ENCODE data around the gene UNC119B. TPM values are rescaled to one million over a fixed set of nuclear protein-coding genes. Genes with fewer than 3 reads are reported as not detected.

UNC119B gene
- 62.5 and 66.6 TPM in 2 replicates for total RNA-seq
- long read RNA-seq, partial matches to known transcripts = 2 of 2 reads
- long read RNA-seq, other reads (novel, unspliced or antisense) = 0 of 2 reads

- peak; percentile 62 for DNase-seq (ENCODE audit: low spot score, unreplicated experiment)
- Mint-ChIP-seq H3K9me3 (ENCODE audit: low read depth) (no peaks in the 10 kb centered on the region), H3K4me1 (ENCODE audit: low read depth) (peaks cover 20% of the 10 kb centered on the region), H3K27ac (peak within 1 kb of the TSS; percentile 78), H3K27me3 (no peaks in the 10 kb centered on the region), H3K36me3 (ENCODE audit: insufficient read depth) (peaks cover 9% of the 10 kb centered on the region), H3K4me3 (ENCODE audit: low read depth) (peak within 1 kb of the TSS; percentile 79)
- TF ChIP-seq, protein P1, sequence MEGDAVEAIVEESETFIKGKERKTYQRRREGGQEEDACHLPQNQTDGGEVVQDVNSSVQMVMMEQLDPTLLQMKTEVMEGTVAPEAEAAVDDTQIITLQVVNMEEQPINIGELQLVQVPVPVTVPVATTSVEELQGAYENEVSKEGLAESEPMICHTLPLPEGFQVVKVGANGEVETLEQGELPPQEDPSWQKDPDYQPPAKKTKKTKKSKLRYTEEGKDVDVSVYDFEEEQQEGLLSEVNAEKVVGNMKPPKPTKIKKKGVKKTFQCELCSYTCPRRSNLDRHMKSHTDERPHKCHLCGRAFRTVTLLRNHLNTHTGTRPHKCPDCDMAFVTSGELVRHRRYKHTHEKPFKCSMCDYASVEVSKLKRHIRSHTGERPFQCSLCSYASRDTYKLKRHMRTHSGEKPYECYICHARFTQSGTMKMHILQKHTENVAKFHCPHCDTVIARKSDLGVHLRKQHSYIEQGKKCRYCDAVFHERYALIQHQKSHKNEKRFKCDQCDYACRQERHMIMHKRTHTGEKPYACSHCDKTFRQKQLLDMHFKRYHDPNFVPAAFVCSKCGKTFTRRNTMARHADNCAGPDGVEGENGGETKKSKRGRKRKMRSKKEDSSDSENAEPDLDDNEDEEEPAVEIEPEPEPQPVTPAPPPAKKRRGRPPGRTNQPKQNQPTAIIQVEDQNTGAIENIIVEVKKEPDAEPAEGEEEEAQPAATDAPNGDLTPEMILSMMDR (IDR thresholded peaks at IDR 0.05; ENCODE audit: unreplicated experiment) = no peak
Observed at GRCh38 chr12:120710031-120710804, at the start of gene UNC119B. Gene UNC119B, plus strand, starts transcription at chr12:120710458. Its CDS starts 17 bp downstream, at chr12:120710475.

GRCh38 chr12:120661432-120661831 lies 48.8 kb upstream of the UNC119B start:
- DNase-seq (ENCODE audit: low spot score, unreplicated experiment) = no peak
- Mint-ChIP-seq H3K9me3 (ENCODE audit: low read depth) (no peaks in the 10 kb centered on the region), H3K27me3 (peaks cover 14% of the 10 kb centered on the region), H3K36me3 (ENCODE audit: insufficient read depth) (no peaks in the 10 kb centered on the region), H3K27ac (no peak overlapping the region), H3K4me1 (ENCODE audit: low read depth) (no peaks in the 10 kb centered on the region), H3K4me3 (ENCODE audit: low read depth) (no peak overlapping the region)
- TF ChIP-seq, protein P1 (IDR thresholded peaks at IDR 0.05; ENCODE audit: unreplicated experiment) = no peak

DNA sequence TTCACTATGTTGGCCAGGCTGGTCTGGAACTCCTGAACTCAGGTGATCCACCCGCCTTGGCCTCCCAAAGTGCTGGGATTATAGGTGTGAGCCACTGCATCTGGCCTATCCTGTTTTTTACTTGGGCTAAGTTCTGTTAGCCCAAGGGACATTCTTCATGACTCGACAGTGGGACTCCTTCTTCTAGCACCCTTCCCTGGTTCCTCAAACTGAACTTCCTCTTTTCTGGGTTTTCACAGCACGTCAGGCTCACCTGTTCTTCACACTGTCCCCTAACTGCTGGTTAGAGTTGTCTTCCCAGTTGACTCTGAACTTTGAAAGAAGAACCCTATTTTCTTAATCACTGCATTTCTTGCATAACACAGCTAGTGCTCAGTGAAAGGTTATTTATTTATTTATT lies 47.4 kb upstream of the UNC119B start:
- H3K27me3 Mint-ChIP-seq = peaks cover 18% of the 10 kb centered on the region
- TF ChIP-seq, protein P1 (IDR thresholded peaks at IDR 0.05; ENCODE audit: unreplicated experiment) = no peak
- H3K4me3 Mint-ChIP-seq (ENCODE audit: low read depth) = no peak overlapping the region
- H3K27ac Mint-ChIP-seq = no peak overlapping the region
- no peaks in the 10 kb centered on the region for H3K9me3 Mint-ChIP-seq (ENCODE audit: low read depth)
- no peaks in the 10 kb centered on the region for H3K4me1 Mint-ChIP-seq (ENCODE audit: low read depth)
- no peak for DNase-seq (ENCODE audit: low spot score, unreplicated experiment)
- H3K36me3 Mint-ChIP-seq (ENCODE audit: insufficient read depth) = no peaks in the 10 kb centered on the region

- DNase-seq (ENCODE audit: low spot score, unreplicated experiment) = no peak
- no peak overlapping the region for H3K27ac Mint-ChIP-seq
- H3K4me3 Mint-ChIP-seq (ENCODE audit: low read depth) = no peak overlapping the region
- TF ChIP-seq, protein P1 (IDR thresholded peaks at IDR 0.05; ENCODE audit: unreplicated experiment) = no peak
- no peaks in the 10 kb centered on the region for H3K36me3 Mint-ChIP-seq (ENCODE audit: insufficient read depth)
- H3K9me3 Mint-ChIP-seq (ENCODE audit: low read depth) = no peaks in the 10 kb centered on the region
- no peaks in the 10 kb centered on the region for H3K4me1 Mint-ChIP-seq (ENCODE audit: low read depth)
- H3K27me3 Mint-ChIP-seq = peaks cover 21% of the 10 kb centered on the region
Observed at GRCh38 chr12:120663741-120664140, 46.5 kb upstream of the UNC119B start.

DNA sequence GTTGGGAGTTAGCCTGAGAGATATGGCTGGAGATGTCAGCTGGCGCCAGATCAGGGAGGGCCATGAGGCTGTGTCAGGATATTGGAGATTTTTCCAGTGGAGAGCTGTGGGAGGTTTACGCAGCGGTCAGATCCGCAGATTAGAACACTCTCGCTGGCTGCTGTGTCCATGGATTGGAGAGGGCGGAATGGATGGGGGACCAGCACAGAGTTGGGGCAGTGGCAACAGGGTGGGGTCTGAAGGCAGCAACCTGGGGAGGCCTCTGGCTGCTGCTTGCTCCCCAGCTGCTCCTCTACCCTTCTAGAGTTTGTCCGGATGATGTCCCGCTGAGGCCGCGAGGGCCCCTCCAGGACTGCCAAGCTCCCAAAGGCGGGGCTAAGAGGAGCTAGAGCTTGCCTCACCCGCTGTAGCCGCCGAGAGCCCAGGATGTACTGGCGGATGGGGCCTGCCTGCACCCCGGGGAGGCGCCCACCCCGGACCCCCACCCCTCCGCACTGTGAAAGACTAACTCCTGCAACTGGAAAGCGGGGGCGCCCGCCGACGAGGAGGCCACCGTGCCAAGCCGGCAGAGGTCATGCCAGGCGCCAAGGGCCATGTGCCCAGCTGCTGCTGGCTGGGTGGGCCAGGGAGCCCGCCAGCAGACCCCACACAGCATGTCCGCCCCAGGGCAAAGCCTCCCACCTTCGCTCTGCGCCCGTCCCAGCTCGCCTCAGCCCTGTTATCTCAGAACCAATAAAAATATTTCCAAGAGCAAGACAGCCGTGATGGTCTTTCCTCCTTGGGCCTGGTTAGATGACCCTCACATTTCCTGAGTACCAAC lies 43.5 kb upstream of the UNC119B start:
- H3K36me3 Mint-ChIP-seq (ENCODE audit: insufficient read depth) = no peaks in the 10 kb centered on the region
- H3K4me1 Mint-ChIP-seq (ENCODE audit: low read depth) = no peaks in the 10 kb centered on the region
- TF ChIP-seq, protein P1 (IDR thresholded peaks at IDR 0.05; ENCODE audit: unreplicated experiment) = no peak
- peak overlapping the region; percentile 34 for H3K27ac Mint-ChIP-seq
- no peak overlapping the region for H3K4me3 Mint-ChIP-seq (ENCODE audit: low read depth)
- no peak for DNase-seq (ENCODE audit: low spot score, unreplicated experiment)
- peaks cover 12% of the 10 kb centered on the region for H3K27me3 Mint-ChIP-seq
- H3K9me3 Mint-ChIP-seq (ENCODE audit: low read depth) = no peaks in the 10 kb centered on the region
